ENCODE measurements around the gene RUNX1.
"Not testable (repeated sequence)": the region's sequence is repeated elsewhere in the genome, so short reads cannot be mapped to it uniquely, and the experiment has no call there.

The RUNX1 gene

DNA sequence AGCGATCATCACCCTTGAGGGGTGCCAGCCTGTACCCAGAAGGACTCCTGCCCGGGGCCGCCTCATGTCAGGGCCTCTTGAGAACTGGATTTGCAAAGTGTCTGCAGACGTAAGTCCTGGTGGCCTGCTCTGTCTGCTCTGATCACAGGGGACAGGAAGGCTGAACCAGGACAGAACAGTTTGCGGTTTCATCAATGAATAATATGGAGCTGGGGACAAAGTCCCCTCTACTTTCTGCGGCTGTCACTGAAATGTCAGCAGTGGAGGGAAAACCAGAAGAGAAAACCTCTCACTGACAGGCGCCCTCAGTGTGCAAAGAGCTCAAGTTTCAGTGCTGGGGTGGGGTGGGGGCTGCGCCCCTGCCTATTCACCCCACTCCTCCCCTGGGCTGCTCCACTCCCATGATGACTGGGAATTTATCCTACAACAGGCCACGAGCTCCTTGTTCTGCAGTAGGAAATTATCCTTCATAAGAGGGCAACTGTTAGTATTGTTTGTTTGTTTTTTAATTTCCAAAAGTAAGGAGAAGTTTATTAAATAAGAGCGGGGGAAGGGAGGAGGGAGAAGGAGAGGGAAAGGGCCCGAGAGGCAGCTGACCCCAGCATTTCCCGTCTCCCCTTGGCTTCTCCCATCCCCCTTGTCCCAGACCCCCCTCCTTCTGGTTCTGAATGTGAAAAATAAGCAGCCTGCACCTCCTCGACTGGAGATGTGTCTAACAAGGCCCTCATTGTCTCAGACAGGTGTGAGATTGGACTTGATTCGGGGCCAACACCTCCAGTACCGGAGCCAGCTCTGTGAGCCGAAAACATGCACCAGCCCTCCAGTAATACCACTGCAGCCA, 231.1 kb downstream of the RUNX1 start:
- DNase-seq: no peak

DNA sequence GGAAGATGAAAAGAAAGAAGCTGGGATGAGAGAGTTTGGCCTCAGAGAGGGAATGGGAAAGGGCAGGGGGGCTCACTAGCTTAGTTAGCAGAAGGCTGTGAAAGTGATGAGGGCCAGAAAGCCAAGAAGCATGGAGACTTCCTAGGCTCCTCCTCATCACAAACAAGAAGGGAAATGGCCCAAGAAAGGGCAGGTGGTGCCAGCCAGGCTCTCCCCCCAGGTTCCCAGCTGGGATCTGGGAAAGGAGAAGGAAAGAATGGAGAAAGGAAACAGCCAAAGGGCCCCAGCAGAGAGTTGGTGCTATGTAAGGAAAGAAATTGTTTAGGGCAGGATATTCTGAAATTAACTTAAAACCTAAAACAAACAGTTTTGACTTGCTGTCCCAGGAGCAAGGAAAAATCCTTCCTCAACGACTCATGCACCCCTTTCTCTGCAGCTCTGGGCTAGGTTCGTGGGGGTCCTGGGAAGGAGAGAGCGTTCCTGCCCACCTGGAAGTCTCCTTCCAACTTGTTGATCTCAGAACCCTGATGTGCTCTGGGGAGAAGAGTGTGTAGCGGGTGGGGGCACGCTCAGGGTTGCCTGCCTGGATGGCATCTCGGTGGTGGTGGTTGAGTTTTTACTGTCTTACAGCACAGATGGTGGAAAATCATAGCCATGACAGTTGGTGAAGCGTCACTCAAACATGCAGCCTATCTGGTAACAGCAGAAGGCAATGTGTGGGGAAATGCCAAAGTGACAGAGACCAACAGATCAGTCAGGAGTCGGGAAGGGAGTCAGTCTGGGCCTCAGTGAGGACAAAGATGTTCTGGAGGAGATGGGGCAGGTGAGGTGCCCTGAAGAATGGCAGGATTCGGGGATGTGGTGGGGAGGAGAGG, 233.0 kb downstream of the RUNX1 start:
- peak; percentile 30 for DNase-seq

DNA sequence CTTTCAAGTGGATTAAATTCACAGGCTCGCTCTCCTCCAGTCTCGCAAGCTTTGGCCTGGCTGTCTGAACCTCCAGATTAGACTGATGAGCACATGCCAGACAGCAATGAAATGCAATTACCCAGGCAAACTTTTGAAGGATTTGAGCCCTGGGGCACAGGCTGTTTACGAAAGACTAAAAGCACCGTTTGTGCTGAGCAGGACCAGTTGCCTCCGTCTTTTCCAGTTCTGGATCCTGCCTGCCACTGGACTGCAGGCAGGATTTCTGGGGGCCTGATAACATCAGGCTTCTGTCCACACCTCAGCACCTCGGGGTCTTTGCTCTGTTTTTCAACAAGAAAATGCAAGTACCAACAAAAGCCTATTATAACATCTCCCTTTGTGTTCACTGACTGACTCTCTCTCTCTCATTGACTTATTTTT, 234.6 kb downstream of the RUNX1 start:
- no peak for DNase-seq

DNA sequence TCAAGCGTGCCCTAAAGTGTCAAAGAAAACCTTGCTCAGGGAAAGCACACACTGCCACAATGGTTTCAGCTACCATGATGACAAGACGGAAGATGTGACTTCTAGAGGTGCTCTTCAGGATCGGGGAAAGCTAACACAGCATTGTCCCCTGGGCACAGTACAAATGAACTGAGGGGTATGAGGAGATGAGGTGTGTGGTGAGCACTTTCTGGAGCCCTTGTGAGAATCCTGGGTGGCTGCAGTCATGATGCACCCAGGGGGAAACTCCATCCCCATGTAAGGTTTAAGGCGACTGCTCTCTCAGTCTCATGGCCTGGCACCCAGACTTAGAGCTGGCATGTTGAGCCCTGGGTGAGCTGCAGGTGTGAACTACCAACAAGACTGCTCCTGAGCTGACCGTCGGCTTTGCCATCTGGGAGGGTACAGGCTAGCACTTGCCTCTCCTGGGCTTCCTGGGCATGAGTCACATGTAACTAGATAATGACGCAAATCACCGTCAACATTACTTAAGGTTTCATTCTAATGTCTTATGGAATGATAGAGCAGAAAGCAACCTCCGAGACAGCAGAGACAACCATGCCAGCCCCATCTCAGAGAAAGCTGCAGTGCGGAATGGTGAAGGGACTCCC, 235.7 kb downstream of the RUNX1 start:
- DNase-seq: peak; percentile 64

DNA sequence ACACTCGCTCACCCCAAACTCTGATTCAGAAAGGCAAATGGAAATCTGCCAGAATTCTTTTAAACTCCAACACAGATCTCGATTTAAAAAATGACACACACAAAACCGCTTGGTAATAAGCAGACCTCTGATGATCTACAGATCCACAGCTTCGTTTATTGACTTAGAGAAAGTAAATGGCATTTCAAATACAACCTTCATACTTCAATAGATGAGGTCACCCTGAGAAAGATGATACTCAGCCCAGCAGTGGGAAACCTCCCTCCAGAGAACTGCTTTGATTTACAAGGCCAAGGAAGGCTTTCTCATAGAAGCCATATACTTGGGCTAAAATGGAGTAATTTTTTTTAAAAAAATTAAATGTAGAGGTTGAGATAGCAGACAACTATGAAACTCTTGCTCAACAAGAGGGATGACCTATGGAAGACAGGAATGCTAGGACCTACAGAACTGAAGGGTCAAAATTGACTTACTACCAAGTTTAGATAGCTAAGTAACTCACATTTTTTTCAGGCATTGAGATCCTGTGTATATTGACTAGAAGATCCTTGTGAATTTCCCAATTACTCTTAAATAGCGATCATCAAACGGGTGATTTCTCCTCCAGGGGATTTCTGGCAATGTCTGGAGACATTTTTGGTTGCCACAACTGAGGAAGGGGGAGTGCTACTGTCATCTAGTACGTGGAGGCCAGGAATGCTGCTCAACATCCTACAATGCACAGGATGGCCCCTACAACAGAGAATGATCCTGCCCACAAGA, 236.4 kb downstream of the RUNX1 start:
- peak; percentile 97 for DNase-seq

DNA sequence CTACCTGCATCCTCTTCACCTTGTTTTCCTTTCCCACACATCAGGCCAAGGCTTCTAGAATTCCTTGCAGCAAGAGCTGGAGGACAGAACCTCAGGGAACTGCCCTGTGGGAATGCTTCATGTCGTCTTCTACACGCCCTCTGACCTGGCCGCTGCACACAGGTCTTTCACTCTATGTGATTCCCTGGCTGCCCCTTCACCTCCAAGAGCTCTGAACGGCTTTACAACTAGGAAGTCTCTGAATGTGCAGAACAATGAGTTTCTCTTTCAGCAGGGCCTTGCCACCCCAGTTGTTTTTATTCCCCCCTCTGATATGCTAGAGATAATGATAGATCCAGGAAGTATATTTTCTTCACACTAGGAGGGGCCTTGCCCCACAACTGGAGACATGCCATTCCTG, 237.7 kb downstream of the RUNX1 start:
- no peak for DNase-seq

DNA sequence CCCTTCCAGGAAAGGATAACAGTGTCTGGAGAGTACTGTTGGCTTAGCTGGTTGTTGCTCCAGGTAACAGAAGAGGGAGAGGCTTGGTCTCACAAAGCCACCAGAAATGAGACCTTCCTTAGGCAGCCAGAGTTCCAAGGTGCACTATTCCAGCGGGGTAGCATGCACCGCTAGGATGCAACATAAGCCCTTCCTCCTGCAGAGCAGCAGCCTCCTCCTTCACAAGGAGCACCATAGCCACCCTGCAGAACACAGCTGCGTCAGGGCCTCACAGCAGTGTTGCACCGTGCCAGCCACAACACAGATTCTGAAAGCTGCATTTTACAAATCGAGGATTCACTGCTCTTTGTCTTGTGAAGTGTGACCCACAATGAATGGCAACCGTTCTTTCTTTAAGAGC, 238.3 kb downstream of the RUNX1 start:
- DNase-seq: no peak

DNA sequence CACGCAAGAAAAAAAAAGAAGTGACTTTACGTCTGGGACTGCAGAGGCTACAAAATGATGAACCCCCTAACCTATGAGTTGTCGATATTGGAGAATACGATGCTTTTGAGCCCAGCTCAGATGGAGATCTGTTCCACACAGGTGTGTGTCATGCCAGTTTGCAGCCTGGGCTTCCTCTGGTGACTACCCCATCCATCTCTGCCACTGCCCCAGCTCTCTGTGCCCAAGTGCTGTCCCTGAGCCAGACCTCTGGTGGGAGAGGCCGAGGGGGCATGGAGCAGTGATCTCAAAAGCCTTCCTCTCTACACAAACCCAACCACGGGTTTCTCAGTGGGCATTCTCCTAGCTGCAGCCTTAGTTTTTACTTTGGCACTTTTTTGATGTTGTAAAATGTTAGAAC, 239.3 kb downstream of the RUNX1 start:
- no peak for DNase-seq

DNA sequence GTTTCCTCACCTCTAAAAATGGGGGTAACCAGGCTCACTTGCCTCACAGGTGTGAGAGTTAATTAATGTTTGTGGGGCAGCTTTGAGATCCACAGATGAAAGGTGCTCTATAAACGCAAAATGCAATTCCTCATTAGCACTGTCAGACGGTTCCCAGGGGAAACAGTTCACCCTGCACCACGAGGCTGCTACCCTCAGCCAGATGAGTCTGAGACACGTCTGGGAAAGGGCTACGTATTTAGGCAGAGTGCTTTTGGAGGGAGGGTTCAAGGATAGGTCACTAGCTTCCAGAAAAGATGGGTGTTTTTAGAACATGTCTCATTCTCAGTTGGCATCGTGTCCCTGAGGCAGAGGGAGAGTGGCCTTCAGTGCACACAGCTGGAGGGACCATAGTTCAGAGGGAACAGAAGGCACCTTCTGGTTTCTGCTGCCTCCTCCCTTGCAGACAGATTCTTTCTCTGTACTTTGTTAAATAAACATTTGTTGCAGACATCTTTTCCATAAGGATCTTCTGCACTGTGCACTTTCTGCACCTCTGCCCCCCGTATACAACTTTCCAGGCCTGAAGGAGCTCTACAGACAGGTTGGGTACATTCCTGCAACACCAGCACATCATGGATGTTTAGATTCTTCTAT, 240.4 kb downstream of the RUNX1 start:
- DNase-seq: peak; percentile 84

DNA sequence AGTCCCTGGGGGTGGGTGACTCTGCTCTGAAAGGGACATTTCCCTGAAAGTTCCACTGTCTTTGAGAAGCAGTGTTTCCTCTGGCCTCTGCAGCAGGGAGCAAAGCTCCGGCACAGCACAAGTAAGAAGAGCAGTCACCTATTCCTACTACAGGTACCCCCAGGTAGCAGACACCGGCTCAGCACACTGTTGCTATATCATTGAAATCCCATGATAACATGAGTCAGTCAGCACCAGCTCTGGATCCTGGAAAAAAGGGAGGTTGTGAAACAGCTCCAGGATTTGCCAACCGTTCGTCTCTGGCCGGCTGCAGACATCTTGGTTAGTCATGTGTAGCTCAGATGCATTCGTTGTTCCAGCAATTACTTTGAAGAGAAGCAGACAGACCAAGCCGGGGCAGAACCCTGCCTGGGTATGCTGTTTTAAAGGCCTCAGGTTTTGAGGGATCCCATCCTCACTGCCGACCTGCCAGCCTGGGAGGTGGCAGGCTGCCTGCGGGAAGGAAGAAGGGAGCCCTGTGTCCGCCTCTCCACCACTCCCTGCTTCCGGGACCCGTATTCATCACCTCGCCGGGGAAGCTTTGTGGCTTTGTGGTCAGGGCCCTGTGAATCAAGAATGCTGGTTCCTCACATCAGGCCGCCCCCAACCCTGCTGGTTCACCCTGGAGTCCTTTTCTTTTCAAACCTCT, 241.1 kb downstream of the RUNX1 start:
- DNase-seq: peak; percentile 95

DNA sequence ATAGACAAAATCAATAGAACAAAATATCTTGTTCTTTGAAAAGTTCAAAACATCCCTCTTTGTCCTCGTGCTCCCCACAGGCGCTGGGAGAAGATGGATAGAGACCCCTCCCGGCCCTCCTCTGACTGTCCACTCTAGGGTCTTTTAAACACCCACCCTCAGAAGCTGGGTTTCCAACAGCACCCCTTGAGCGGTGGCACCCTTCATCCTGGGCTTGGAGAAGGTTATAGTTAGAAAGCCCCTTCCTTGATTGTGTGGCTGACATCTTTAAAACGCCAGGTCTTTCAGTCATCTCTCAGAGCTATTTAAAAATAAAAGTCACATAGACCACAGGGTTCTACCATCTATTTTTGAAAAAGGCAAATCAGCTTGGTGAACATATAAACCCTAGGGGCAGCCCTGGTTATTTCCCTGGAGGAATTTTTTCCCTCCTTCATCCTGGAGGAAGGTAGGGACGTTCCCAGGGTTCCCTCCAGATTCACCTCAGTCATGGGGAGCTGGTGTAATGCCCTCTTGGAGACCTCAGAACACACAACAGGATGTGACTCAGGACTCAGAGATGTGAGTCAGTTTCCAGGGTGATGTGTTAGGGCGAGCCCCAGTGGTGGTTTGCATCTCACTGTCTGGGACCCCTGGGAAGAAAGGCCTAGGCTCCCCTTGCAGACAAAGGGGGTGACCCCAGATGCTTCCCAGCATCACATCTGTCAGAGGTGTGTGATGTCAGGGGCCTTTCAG, 241.8 kb downstream of the RUNX1 start:
- DNase-seq: peak; percentile 96

DNA sequence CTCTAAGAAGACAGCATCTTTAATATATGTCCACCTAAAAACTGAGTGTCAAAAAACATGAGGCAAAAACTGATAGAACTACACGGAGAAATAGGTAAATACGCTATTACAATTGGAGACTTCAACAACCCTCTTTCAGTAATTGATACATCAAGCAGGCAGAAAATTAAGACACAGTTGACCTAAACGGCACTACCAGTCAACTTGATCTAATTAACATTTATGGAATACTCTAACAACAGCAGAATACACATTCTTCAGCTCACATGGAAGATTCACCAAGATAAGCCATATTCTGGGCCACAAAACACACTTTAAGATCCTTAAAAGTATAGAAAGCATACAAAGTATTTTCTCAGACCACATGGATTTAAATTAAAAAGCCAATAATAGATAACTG, 242.7 kb downstream of the RUNX1 start:
- no peak for DNase-seq

DNA sequence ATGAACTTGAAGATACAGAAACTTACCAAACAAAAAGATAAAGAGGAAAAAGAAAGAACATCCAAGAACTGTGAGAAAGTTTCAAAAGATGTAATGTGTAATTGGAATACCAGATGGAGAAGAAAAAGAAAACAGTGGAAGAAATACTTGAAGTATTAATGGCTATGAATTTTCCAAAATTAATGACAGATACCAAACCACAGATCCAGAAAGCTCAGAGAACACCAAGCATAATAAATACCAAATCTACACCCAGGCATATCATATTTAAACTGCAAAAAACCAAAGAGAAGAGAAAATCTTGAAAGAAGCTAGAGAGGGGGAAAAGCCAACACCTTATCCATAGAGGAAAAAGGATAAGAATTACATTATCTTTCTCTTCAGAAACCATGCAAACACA, 243.9 kb downstream of the RUNX1 start:
- DNase-seq: no peak

DNA sequence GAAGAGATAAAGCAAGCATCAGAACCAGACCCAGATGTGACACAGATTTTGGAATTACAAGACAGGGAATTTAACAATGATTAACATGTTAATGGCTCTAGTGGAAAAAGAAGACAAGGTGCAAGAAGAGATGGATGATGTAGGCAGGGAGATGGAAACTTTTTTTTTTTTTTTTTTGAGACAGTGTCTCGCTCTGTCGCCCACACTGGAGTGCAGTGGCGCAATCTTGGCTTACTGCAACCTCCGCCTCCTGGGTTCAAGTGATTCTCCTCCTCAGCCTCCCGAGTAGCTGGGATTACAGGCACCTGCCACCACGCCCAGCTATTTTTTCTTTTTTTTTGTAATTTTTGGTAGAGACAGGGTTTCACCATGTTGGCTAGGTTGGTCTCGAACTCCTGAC, 244.5 kb downstream of the RUNX1 start:
- not testable (repeated sequence) for DNase-seq

DNA sequence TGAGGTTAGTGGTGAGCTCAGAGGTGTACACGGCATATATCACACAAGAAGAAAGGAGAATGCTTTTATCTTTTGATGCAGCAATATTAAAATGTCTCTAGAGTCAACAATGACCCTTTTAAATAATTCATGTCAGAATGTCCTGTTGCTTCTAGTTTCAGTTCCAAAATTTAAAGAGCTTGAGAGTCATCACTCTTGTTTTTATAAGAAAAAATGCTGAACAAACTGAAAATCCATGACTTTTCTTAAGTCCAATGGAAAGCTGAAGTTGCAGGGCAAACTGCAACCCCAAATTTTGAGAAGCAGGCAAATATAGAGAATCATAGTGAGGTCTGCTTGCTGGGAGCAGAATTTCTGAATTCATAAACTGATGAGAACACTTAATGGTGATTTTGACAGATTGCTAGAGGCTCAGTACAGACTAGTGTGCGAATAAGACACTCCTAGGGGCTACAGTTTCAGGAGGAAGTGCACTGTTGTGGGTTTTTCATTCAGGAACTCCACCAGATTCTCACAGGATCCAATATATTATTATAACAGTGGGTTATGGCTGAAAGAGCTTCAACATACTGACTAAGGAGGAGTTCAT, 245.2 kb downstream of the RUNX1 start:
- no peak for DNase-seq

DNA sequence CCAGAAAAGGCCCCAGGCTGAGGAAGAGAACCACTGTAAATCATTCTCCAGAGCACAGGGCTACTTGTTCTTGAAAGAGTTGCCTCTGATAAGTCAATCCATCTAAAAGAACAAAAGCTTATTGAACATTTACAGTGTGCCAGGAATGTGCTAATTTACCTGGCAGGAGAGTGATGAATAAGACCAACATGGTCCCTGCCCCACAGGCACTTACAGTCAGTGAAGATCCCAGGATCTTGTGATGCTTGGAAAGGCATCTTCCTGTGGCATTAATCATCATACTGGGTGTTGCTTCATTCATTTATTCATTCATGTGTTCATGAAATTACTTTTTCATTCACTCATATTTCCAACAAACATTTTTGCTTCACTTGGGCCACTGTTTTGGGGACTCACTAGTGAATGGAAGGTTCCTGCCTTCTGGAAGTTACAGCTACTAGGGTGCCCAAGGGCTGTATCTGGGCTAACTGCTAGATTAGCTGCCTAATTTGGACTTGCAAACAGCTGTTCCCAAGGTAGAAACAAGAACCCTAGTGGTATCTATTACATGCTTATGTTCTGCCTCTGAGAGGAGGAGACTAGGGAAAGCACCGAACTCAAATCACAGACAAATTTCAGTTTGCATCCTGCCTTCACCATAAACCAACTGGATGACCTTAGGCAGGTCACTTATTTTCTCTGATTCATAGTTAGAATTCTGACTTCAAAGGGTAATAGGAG, 246.8 kb downstream of the RUNX1 start:
- DNase-seq: no peak

DNA sequence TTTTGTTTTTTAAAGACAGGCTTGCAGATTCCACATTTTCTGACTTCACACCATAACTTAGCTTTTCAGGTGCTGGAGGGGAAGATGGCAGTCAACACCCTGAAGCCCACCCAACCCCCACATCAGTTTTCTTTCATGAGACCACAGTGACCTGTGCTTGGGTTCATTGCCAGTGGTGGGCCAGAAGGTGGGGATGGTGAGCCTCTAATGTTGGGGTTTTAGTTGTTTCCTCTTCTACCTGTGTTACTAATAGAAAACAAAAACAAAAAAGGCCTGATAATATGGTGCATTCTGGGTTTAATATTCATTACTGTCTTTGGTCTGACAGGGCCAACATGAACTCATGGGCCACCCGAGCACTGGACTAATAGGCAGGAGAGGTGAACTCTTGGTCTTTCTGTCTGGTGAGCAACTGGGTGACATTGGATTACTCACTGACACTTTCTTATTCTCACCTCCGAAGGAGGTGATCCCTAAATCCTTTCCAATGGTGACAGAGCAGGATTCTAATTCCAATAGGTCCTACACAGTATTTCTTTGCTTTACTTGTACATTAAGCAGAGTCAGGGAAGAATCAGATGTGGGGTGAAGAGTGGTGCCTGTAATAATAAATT, 247.5 kb downstream of the RUNX1 start:
- peak; percentile 35 for DNase-seq

DNA sequence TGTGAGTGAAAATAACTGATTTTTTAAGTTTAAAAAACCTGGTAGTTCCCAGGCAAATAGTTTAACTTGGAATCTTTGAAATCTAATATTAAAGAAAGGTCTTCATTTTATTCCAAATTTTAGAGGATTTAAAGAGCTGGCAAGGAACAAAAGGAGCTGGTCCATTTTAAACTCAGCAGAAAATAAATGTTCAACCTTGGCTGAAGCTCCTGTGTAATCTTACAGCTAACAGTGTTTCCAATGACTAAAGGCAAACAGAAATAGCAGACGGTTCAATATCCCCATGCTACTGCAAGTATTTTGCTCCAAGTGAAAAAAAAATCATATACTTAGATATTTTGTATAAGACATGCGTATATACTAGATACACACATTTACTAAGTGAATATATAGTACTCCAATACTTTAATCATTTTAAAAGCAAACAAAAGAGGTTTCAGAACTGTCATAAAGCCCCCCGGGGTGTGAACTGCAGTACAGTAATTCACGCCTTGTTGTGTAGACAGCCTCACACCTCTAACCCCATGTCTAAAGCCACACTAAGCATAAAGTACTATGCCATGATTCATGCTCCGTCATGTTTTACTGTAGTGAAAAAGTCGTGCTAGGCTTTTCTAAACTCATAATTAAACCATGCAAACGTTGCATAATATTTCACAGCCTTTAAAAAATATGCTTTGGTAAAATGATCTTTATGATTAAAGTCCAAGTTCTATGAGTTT, 248.1 kb downstream of the RUNX1 start:
- peak; percentile 76 for DNase-seq

DNA sequence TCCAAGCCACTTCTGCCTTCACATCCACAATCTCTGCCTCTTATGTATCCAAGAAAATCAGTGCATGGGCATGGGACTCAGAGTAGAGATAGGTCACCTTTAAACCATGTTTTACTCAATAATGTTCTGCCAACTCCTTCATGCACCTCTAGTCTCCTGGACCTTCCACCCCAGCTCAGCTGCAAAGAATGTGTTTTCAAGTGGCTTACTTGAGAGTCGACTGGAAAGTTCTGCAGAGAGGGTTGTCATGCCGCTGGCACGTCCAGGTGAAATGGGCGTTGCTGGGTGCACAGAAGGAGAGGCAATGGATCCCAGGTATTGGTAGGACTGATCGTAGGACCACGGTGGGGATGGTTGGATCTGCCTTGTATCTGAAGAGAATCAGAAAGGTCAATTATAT, 250.0 kb downstream of the RUNX1 start:
- no peak for DNase-seq
